HG03108 (cell line): ENCODE results near the gene DIPK1C.

Experiments used
- ATAC-seq: cut with Tn5 transposase; IDR thresholded peaks from one replicate; pipeline ENCODE4 v1.9.1; 2021; ENCODE audit warnings: moderate library complexity; ENCODE audit not compliant: unreplicated experiment

Gene DIPK1C

GRCh38 chr18:74422541-74422940, 34.6 kb downstream of the DIPK1C start:
- no peak for ATAC-seq

GRCh38 chr18:74420926-74421325, 36.2 kb downstream of the DIPK1C start:
- no peak for ATAC-seq

DNA sequence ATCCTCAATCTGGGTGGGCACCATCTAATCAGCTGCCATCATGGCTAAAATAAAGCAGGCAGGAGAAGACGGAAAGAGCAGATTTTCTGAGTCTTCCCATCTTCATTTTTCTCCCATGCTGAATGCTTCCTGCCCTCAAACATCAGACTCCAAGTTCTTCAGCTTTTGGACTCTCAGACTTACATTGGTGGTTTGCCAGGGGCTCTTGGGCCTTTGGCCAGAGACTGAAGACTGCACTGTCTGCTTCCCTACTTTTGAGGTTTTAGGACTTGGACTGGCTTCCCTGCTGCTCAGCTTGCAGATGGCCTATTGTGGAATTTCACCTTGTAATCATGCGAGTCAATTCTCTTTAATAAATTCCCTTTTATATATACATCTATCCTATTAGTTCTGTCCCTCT, 36.6 kb downstream of the DIPK1C start:
- no peak for ATAC-seq

DNA sequence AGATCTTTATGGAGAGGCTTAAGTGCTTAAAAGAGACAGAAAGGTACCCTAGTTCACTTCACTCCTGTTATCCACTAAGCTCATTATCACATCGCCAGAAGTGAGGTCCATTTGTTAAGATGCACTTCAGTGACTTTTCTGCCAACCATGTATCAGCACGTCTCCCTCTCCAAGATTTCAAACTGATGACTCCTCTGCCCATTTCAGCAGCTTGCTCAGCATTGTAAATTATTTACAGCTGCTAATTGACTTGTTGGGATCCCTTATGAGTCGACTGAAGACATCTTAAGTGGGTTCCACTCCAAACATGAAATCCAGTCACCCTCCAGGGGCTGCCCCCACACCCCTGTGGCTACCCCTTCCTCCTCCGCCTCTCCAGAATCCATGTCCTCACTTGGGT, 37.3 kb downstream of the DIPK1C start:
- no peak for ATAC-seq

DNA sequence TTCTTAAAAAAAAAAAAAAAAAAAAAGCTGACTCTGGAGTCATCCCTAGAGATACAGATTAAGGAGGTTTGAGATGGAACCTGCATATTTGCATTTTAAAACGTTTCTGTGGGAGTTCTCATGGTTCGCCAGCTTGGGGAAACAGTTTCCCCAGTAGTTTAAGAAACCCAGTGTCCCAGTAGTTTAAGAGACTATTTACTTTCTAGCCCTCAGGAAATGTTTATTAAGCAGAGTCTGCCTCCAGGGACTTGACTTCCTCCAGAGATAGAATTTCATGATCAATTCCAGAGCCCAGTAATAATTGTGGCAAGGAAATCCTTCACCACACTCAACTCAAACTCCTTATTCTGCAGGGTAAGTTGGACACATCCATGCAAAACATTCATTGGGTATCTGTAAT, 39.1 kb downstream of the DIPK1C start:
- no peak for ATAC-seq

DNA sequence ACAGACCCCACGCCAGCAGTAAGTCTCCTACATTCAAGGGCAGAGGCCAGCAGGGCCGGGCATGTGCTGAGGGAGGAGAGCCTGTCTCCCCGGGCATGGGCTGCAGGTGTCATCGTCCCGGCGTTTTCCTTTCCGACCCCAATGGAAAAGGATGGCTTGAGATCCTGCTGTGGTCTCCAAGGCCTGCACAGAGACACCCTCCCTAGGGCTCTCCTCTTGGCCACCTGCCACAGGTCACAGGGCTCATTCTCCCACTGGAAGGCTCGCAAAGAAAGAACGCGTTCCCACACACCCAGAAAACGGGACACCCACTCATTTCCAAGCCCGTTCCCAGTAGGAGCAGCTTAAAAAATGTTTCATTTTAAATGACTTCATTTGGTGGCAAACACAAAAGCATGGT, 41.0 kb downstream of the DIPK1C start:
- no peak for ATAC-seq

- ATAC-seq: no peak
These were observed 42.1 kb downstream of the DIPK1C start for GRCh38 chr18:74414953-74415515.

- no peak for ATAC-seq
These were observed 43.3 kb downstream of the DIPK1C start for GRCh38 chr18:74413836-74414235.

- no peak for ATAC-seq
These were observed 44.8 kb downstream of the DIPK1C start for GRCh38 chr18:74412116-74412880.

- ATAC-seq: no peak
These were observed 45.6 kb downstream of the DIPK1C start for GRCh38 chr18:74411475-74411874.

DNA sequence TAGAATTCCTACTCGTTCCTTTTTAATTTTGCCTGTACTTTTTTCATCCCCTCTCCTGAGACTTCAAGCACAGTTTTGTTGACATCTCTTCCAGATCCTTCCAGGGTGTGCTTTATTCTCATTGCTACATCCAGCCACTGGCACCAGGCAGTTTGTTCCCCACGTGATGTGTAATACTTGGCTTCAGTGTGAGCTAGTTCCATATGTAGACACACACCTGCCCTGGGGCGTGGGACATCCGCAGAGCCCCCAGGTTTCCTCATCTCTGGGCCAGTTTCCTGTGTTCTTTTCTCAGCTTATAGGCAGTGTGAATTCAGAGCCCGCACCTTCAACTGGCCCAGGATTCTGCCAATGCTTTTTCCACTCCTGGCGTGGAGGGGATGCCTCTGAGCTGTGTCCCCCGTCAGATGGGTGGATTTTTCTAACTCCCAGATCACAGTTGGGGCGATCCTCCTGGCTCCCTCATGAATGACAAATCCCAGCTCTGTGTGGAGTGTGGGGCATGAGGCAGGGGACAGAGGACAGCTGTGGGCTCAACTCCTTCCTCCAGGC, 46.6 kb downstream of the DIPK1C start:
- no peak for ATAC-seq

- no peak for ATAC-seq
These were observed 49.2 kb downstream of the DIPK1C start for GRCh38 chr18:74407888-74408287.

DNA sequence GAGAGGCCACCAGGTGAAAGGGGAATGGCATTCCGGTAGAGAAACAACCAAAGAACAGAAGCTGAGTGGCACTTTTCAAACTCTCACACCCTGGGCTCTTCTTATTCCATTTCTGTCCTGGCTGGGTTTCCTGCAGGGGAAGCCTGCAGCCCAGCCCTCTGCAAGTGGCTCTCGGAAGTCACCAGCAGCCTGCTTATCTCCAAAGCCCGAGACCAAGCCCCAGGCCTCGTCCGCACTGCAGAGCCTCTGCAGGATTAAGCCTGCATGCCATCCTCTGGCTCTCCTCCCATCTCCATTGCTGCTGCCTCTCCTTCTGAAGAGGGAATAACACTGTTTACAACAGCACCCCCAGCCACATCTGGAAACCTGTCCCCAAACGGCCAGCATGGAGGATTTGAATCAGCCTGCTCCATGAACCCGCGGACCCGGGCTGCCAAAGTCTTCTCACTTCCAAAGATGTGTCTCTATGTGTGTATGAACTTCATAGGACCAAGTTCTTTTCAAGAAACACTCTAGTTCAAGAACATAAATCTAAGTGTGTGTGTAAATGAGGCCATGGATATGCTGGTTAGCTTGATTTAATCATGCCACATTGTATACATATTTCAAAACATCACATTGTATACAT, 54.2 kb downstream of the DIPK1C start:
- no peak for ATAC-seq

DNA sequence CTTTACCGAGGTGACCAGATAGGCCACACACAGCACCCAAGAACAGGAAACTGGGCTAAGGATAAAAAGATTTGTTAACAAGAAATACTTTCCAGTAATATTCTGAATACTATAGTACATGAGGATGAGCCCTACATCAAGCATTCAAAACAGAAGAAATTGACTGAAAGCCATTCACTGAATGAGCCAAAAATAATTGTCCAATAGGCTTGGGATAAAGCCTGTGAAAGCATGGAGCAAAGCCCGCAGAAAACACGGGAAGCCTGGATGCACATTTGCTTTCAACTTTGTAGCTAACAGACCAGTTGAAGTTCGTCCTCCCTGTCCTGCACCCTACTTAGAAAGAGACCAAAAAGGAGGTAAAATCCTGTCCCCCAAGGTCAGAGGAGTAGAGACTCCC, 56.3 kb downstream of the DIPK1C start:
- ATAC-seq: no peak

DNA sequence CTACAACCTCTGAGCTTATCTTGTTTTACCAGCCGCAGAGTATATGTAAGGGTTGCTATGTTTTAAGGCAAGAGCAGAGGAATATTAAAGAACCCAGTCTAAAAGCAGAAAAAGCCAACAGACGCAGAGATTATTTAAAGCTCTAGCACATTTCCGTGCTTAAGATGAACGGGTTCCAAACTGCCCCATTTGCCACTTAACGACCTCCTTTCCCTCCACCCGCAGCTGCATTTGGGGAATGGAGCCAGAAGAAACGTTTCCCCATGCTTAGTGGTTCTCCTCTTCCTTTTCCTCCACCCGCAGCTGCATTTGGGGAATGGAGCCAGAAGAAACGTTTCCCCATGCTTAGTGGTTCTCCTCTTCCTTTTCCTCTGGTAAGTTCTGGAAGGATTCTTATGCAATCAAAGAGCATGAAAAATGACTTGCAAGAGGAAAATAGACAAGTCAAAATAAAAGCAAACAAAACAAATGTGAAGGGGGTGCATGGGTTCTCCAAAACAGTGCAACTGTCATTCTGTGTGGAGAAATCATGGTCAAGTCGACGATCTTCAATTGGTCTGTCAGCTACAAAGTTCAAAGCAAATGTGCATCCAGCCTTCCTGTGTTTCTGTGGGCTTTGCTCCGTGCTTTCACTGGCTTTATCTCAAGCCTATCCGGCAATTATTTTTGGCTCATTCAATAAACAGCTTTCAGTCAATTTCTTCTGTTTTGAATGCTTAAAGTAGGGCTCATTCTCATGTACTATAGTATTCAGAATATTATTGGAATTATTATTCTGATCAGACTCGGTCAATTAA, 57.8 kb downstream of the DIPK1C start:
- ATAC-seq: no peak

DNA sequence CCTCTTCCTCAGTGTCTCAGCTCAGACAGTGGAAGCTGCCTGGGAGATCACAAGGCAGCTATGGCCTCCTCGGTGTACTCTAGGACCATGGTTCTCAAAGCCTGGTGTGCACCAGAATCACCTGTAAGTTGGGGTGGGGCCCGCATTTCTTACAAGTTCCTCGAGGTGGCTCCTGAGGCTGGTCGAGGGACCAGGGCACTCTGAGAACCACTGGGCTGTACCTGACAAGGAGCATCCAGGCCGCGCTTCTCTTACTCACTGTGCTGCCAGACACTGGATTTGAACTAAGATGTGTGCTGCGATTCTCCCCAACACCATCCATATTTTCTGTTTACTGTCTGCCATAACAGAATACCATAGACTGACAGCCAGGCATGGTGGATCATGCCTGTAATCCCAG, 59.5 kb downstream of the DIPK1C start:
- ATAC-seq: no peak

- ATAC-seq: no peak
These were observed 60.6 kb downstream of the DIPK1C start for GRCh38 chr18:74396171-74397169.

GRCh38 chr18:74395648-74396154, 61.4 kb downstream of the DIPK1C start:
- no peak for ATAC-seq

DNA sequence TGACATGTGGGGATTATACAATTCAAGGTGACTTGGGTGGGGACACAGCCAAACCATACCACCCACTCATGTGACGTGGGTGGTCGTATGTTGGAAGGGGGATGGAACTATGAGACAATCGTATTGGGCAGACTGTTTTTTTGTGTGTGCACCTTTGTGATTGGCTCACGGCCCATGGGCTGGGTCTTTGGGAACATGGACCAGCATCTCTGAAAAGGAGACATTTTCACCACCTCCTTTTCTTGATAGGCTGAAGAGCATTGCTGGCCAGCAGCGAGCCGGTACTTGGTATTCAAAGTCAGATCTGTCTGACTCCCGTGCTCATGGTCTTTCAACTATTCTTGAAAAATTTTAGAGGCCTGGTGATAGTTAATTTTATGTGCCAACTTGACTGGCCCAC, 62.1 kb downstream of the DIPK1C start:
- ATAC-seq: no peak

DNA sequence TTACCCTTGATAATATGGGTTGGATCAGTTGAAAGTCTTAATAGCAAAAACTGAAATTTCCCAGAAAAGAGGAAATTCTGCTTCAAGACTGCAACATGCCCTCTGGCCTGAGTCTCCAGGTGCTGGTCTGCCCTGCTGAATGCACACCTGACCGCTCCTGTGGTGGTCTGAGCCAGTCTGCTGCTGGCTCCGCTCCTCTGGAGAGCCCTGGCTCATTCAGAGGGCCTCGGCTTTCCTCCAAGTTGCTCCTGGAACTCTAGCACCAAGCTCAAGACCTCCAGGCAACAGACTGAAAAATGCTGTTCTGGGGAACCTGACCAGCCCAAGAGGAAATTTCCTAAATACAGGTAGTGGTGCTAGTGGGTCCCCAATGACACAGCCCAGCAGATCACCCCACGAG, 64.8 kb downstream of the DIPK1C start:
- ATAC-seq: no peak
